GM13977 (cell line): ENCODE measurements around the gene IRF6.
A peak's percentile ranks its signal among the peaks of the same experiment; 100 is the strongest.

Source experiments
- DNase-seq: peaks from one replicate; pipeline ENCODE4 v3.0.0; 2012; ENCODE audit warnings: low spot score
- CTCF ChIP-seq: IDR thresholded peaks from 2 replicates; pipeline ENCODE4 v1.5.1; 2012; ENCODE audit warnings: mild to moderate bottlenecking, control low read depth; ENCODE audit not compliant: insufficient read depth; ENCODE audit errors: extremely low read depth, missing control alignments
- in situ Hi-C: fragments of 300-500 bp; cut with MboI; formaldehyde crosslinking; loops from one replicate; pipeline ENCODE4 v1.12.0; 2022; ENCODE audit warnings: low sequenced_read_pairs, low pct_unique_long_range_greater_than_20kb, mixed read lengths, inconsistent platforms; ENCODE audit not compliant: unreplicated experiment

IRF6 gene

GRCh38 chr1:209770636-209771415 lies 35.1 kb downstream of the IRF6 start:
- DNase-seq: no peak
- no peak for TF ChIP-seq CTCF
- in situ Hi-C loops: no loop called here

- no peak for DNase-seq
- in situ Hi-C loops: no loop called here
- no peak for TF ChIP-seq CTCF
Measured at GRCh38 chr1:209769971-209770370, 36.0 kb downstream of the IRF6 start.

- DNase-seq: peak; percentile 74
- TF ChIP-seq CTCF: no peak
- in situ Hi-C loops: no loop called here
Measured at GRCh38 chr1:209769171-209769904, 36.6 kb downstream of the IRF6 start.

- peak; percentile 83 for DNase-seq
Measured at GRCh38 chr1:209768354-209768774, 37.6 kb downstream of the IRF6 start.

GRCh38 chr1:209767706-209768105 lies 38.2 kb downstream of the IRF6 start:
- TF ChIP-seq CTCF: no peak
- no peak for DNase-seq
- in situ Hi-C loops: no loop called here

More at GRCh38 chr1:209768354-209768774, 37.6 kb downstream of the IRF6 start:
- TF ChIP-seq CTCF: no peak
- in situ Hi-C loops: no loop called here

- no peak for TF ChIP-seq CTCF
- no peak for DNase-seq
- in situ Hi-C loops: no loop called here
Measured at GRCh38 chr1:209767096-209767495, 38.8 kb downstream of the IRF6 start.
